GM21423 (cell line): Measurements from ENCODE around the gene TCEAL8.
A peak's percentile ranks its signal among the peaks of the same experiment; 100 is the strongest.
"Not testable (repeated sequence)": the region's sequence is repeated elsewhere in the genome, so short reads cannot be mapped to it uniquely, and the experiment has no call there.

ENCODE experiments used
- ATAC-seq: cut with Tn5 transposase; IDR thresholded peaks from one replicate; pipeline ENCODE4 v1.9.1; 2021; ENCODE audit warnings: mild to moderate bottlenecking, moderate library complexity; ENCODE audit not compliant: unreplicated experiment

TCEAL8 gene

DNA sequence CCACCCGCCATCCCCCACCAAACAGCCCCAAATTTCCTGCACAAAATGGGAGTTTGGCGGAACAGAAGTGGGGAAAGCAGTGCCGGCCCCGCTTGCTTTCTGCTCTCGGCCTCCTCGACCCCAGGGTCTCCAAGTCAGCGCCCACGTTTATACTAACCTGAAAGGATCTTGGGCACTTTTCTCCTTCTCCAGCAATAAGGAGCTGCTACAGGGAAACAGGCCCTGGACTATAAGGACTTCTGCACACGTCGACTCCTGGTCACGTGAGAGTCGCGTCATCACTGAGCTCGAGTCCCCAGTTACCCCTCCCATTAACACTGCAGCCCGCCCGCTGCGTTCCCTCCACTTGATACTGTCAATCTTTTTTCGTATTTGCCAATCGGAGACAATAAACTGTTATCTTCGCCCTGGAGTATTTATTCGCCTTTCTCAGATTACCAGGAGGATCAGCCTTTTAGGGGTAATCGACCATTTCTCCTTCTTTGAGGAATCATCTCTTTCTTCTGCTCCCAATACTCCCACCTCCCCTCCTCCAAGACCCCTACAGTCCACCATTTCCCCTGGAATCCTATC lies at the start of gene TCEAL8:
Gene TCEAL8 (minus strand): TSS at position 235 of the 573 bp plus-strand sequence. CDS start 1,176 bp downstream, outside the sequence.
- ATAC-seq: peak; percentile 97

DNA sequence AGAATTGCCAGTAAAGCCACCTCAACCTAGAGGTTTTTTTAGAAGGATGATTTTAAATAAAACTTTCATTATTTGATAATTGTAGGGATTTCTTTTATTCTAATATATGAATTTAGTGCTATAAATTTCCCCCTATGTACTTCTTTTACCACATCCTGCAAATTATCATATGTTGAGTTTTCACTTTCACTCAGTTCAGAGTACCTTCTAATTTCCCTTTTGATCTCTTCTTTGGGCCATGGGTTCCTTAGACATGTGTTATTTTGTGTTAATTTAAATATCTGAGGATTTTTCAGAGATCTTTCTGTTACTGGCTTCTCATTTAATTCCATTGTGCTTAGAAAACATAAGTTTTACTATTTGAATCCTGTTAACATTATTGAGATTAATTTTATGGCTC lies 49.8 kb upstream of the TCEAL8 start:
- no peak for ATAC-seq

GRCh38 chrX:103293118-103293517 lies 38.2 kb upstream of the TCEAL8 start:
- ATAC-seq: no peak

GRCh38 chrX:103279624-103280023 lies 24.7 kb upstream of the TCEAL8 start:
- no peak for ATAC-seq

GRCh38 chrX:103276581-103277002 lies 21.6 kb upstream of the TCEAL8 start, which contains the start of gene TCEAL5:
Gene TCEAL5, minus strand, starts transcription at chrX:103276750. Its CDS starts 2,187 bp downstream, at chrX:103274563.
- no peak for ATAC-seq

DNA sequence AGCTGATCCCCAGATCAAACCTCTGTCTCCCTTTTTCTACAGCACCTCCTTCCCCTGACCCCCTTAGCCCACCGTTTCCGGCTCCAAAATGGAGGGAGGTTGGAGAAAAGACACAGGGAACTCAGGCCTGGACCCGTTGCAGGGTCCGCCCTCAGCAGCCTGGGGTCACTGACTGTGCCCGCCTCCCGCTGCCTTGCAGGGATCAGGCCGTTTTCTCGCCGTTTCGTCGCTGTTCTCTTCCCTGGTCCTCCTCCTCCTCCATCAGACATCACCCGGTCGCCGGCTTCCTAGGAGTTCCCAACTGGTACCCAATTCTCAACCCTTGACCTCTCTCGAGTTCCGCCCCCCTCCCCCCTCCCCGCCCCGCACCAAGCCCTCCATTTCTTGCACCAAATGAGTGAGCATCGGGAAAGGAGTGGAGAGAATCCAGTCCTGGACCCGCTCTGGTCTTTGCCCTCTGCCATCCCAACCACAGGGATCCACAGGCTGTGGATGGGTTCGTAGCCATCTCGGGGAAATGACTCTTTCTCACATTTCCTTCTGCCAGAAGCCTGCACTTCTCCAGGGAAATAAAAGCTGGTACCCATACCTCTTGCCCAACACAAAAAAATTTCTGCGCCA lies 21.1 kb upstream of the TCEAL8 start:
- ATAC-seq: no peak

DNA sequence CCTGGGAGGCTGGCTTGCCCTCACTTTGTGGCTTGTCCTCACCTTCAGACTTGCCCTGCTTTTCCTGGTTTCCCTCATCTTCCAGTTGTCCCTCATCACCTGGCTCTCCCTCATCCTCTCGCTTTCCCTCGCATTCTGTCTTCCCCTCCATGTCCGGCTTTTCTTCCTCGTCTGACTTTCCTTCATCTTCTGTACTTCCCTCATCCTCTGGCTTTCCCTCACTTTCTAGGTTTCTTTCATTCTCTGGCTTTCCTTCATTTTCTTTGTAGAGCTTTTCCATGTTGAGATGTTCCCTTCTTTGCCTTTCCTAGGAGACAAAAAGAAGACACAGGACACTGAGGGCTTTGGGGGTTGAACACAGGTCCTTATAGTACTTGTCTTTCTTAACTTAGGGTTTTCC lies 19.3 kb upstream of the TCEAL8 start:
- ATAC-seq: no peak

DNA sequence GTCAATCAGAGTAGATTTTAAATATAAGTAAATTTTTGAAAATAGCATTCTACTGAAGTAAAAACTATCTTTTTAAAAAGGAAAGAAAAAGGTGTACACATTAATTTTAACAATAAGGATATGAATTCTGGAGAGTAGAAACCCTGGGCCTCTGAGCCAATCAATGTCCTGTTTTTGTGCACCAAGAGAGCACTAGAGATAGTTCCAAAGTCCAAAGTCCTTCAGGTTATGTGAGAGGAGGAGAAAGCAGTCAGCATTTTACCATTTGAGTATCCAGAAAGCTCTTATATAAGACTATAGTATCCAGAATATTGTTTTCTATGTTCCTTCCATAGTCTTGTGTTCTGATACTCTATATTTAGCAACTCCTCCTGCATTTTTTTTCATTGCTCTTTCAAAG lies 3.3 kb upstream of the TCEAL8 start:
- ATAC-seq: no peak

GRCh38 chrX:103256651-103257050 lies 1.7 kb upstream of the TCEAL8 start:
- no peak for ATAC-seq

- ATAC-seq: peak; percentile 77
Observed at GRCh38 chrX:103254171-103254824, 657 bp downstream of the TCEAL8 start.

DNA sequence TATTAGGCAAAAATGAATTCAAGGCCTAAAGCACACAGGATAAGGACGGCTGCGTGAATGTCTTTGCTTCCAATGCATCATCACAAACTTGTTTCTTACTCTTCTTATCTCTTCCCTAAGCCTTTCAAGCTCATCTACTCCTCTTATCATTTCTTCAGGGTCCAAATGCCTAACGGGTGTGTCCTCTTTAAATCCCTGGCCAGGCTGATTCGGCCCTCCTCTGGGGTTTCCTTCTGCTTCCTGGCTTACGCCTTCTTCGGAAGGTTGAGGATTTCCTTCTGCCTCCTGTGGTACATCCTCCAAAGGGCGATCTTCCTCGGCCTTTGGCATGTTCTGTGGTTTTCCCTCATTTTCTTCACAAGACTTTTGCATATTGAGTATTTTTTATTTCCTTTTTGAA lies 1.3 kb downstream of the TCEAL8 start:
- no peak for ATAC-seq

GRCh38 chrX:103250977-103251376 lies 4.0 kb downstream of the TCEAL8 start:
- ATAC-seq: no peak

- ATAC-seq: no peak
Observed at GRCh38 chrX:103249805-103250204, 5.2 kb downstream of the TCEAL8 start.

- ATAC-seq: no peak
Observed at GRCh38 chrX:103248553-103248952, 6.4 kb downstream of the TCEAL8 start.

- ATAC-seq: no peak
Observed at GRCh38 chrX:103240155-103240554, 14.8 kb downstream of the TCEAL8 start.

DNA sequence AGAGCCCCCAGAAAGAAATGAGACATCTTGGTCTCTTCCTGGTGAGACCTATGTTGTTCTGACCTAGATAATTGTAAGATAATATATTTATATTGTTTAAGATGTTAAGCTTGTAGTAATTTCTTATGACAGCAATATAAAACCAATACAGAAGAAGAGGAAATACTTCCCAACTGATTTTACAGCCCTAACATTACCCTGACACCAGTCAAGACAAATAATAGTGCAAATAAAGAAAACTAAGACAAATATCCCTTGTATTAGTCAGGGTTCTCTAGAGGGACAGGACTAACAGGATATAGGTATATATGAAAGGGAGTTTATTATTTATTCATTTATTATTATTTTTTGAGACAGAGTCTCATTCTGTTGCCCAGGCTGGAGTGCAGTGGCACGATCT lies 18.7 kb downstream of the TCEAL8 start:
- no peak for ATAC-seq

DNA sequence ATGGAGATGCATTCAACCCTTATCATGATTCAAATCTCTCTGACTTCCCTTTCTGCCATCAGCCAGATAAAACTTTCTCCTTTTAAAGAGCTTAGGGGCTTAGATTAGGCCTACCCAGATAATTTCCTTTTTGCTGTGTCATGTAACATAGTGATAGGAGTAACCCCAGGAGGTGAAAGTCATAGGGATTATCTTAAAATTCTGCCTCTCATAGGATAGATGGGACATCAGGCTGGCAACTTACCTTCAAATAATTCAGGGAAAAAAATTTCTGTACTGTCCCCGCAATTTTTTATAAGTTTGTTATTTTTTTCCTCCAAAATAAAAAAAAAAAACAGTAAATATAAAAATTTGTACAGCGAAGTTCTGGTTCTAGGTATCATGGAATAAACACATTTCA lies 19.3 kb downstream of the TCEAL8 start:
- not testable (repeated sequence) for ATAC-seq

- no peak for ATAC-seq
Observed at GRCh38 chrX:103234869-103235268, 20.1 kb downstream of the TCEAL8 start.

DNA sequence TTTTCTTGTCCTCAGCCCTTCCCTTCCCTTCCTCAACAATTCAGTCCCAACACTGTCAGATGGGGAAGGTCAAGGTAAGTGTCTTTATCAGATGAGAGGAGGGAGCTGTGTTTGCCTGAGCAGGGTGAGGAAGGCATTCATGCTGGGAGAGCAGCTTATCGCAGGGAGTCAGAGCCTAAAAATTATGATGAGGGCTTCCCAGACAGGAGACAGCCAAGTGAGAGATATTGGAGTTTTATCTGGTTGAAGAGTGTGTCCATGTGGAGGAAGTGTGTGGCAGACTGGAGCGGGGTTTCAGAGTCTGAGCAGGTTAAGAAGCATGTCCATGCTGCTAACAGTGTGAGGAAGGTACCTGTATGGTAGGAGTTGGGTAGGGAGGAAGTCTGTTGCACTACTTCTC lies 21.7 kb downstream of the TCEAL8 start:
- ATAC-seq: no peak

GRCh38 chrX:103225918-103226317 lies 29.0 kb downstream of the TCEAL8 start:
- not testable (repeated sequence) for ATAC-seq

DNA sequence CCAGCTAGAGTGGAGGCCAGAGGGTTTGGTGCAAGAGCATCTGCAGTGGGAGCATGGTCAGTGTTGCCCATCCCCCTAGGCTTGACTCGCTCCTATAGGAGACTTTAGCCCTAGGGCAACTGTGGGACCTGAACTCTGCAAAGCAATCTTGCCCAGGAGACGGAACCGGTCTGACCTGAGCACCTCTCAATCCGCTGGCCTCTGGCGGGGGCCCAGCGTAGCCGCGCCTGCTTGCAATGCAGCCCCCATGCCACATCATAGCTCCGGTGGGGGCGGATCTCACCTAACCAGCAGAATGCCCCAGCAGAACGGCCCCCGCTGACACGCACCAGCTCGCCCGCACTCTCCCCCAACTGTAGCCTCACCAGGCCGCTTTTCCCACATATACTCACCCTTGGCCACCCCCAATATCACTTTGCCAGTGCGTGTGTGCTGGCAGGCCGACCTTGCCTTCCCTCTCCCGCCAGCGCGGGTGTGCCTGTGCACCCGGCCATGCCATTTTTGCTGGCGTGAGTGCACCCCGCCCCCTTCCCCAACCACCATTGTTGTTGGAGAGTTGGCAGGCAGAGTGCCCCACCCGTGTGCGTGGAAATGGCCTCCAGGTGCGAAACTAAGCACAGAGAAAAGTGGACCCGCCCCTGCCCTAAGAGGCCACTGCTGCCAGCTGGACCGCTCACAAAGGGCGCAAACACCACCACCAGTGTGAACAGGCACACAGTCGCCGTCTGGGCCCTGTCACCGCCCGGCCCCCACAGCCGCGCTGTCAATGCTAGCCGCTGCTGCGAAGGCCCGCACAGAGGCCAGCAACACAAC lies 34.2 kb downstream of the TCEAL8 start:
- no peak for ATAC-seq
